ENCODE data around the gene TP53AIP1. TPM values are rescaled to one million over a fixed set of nuclear protein-coding genes. Genes with fewer than 3 reads are reported as not detected.

TP53AIP1 gene
- total RNA-seq, 1 experiment from 2014 or later, result 2.3 TPM

DNA sequence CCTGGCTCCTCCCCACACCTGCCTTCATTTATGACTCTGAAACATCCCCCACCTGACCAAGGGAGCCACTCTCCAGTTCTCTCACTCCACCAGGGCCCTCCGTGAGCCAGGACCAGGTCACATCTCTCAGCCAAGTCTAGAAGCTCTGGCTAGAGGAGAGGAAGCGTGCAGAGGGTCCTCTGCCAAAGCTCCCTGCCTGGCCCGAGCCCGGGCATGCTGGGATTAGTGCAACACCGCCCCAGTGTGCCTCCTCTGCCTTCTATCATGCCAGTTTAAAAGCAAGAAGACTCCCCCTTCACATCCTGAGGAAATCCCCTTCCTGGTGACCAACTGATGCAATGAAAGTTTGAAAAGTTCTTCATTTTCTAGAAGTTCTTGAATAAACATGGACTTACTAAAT is 23.5 kb downstream of the TP53AIP1 start:
- intact Hi-C loops (cut with micrococcal nuclease; ENCODE audit: unreplicated experiment), result no loop called here
- no peak for DNase-seq (ENCODE audit: low spot score)
- TF ChIP-seq, protein P1, sequence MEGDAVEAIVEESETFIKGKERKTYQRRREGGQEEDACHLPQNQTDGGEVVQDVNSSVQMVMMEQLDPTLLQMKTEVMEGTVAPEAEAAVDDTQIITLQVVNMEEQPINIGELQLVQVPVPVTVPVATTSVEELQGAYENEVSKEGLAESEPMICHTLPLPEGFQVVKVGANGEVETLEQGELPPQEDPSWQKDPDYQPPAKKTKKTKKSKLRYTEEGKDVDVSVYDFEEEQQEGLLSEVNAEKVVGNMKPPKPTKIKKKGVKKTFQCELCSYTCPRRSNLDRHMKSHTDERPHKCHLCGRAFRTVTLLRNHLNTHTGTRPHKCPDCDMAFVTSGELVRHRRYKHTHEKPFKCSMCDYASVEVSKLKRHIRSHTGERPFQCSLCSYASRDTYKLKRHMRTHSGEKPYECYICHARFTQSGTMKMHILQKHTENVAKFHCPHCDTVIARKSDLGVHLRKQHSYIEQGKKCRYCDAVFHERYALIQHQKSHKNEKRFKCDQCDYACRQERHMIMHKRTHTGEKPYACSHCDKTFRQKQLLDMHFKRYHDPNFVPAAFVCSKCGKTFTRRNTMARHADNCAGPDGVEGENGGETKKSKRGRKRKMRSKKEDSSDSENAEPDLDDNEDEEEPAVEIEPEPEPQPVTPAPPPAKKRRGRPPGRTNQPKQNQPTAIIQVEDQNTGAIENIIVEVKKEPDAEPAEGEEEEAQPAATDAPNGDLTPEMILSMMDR (conservative IDR thresholded peaks at IDR 0.05; ENCODE audit: low read depth, low read length), result no peak
- no peak for TF ChIP-seq EZH2 (IDR thresholded peaks at IDR 0.05; ENCODE audit: borderline replicate concordance, low read depth, low read length, poor library complexity, severe bottlenecking)
- Histone ChIP-seq H3K27ac (ENCODE audit: low read depth, low read length, poor library complexity, severe bottlenecking) (no peak overlapping the region), H3K9me3 (ENCODE audit: low read depth, low read length, poor library complexity, severe bottlenecking) (no peaks in the 10 kb centered on the region), H3K4me3 (ENCODE audit: low read depth, low read length, poor library complexity, severe bottlenecking) (no peak overlapping the region), H3K27me3 (replicated peaks; ENCODE audit: insufficient read depth, low read depth, low read length, poor library complexity) (no peaks in the 10 kb centered on the region), H3K4me1 (ENCODE audit: insufficient read depth, low read length, poor library complexity, severe bottlenecking) (no peaks in the 10 kb centered on the region), H3K36me3 (ENCODE audit: insufficient read depth, low read length, poor library complexity, severe bottlenecking) (no peaks in the 10 kb centered on the region)
- no TSS peak for BruUV-seq (replicated peaks)
- POLR2A ChIA-PET (ENCODE audit: low non-redundant PET), result no interaction called here
- CTCF ChIA-PET, result no interaction called here

DNA sequence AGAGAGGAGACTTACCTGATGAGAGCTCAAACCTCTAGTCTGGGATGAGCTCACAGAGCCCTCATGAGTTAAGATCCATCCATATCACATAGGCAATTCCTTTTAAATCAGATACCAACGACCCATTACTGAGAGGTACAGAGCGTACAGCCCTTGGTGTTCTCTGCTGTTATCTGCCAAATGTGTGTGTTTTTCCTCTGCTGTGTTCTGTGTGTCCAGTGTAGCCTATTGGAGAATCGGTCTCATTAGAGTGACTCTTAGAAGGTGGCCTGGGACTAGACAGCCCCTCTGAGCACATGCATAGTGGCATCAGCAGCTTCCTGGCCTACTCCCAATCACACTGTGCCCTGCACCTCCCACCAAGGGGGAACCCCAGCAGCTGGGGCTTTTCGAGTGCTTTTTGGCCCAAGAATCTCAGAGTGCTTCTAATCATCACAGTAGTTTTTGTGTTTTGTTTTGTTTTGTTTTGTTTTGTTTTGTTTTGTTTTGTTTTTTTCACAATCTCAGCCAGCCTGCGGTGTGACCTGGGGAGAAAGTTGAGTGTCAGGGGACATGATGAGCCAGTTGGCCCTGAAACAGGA is 25.4 kb downstream of the TP53AIP1 start:
- CTCF ChIA-PET, result interaction anchor here (0.6 kb wide), 1 partner anchor 39 kb away, joined by 3 read pairs; no protein-coding TSS in a partner anchor
- intact Hi-C loops (cut with micrococcal nuclease; ENCODE audit: unreplicated experiment), result no loop called here

DNA sequence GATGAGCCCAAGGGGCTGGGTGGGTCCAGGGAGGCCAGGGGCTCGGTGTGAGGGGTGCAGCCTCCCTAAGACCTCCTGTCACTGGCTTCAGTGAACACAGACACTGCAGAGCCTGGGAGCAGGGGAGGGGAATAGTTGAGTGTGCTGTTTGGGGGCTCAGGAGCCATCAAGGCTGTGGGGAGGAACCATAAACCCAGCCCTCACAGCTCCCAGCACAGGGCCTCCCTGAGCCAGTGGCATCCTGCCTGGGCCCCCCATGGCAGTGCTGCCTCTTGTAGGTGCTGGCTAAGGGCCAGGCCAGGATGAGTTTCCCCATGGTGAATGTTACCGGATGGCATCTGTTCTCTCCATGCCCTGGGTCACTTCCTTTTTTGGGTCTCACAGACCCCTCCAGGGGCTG is 26.0 kb downstream of the TP53AIP1 start:
- TF ChIP-seq EZH2 (IDR thresholded peaks at IDR 0.05; ENCODE audit: borderline replicate concordance, low read depth, low read length, poor library complexity, severe bottlenecking), result no peak
- TF ChIP-seq, protein P1 (conservative IDR thresholded peaks at IDR 0.05; ENCODE audit: low read depth, low read length), result no peak
- POLR2A ChIA-PET (ENCODE audit: low non-redundant PET), result no interaction called here

More for the DNA sequence above, 25.4 kb downstream of the TP53AIP1 start:
- TF ChIP-seq, protein P1 (conservative IDR thresholded peaks at IDR 0.05; ENCODE audit: low read depth, low read length), result no peak
- TF ChIP-seq EZH2 (IDR thresholded peaks at IDR 0.05; ENCODE audit: borderline replicate concordance, low read depth, low read length, poor library complexity, severe bottlenecking), result no peak
- Histone ChIP-seq H3K27me3 (replicated peaks; ENCODE audit: insufficient read depth, low read depth, low read length, poor library complexity) (no peaks in the 10 kb centered on the region), H3K4me1 (ENCODE audit: insufficient read depth, low read length, poor library complexity, severe bottlenecking) (no peaks in the 10 kb centered on the region), H3K4me3 (ENCODE audit: low read depth, low read length, poor library complexity, severe bottlenecking) (no peak overlapping the region), H3K27ac (ENCODE audit: low read depth, low read length, poor library complexity, severe bottlenecking) (no peak overlapping the region), H3K36me3 (ENCODE audit: insufficient read depth, low read length, poor library complexity, severe bottlenecking) (no peaks in the 10 kb centered on the region), H3K9me3 (ENCODE audit: low read depth, low read length, poor library complexity, severe bottlenecking) (no peaks in the 10 kb centered on the region)
- BruUV-seq (replicated peaks), result no TSS peak
- DNase-seq (ENCODE audit: low spot score), result no peak
- POLR2A ChIA-PET (ENCODE audit: low non-redundant PET), result no interaction called here

More for the DNA sequence above, 26.0 kb downstream of the TP53AIP1 start:
- intact Hi-C loops (cut with micrococcal nuclease; ENCODE audit: unreplicated experiment), result no loop called here
- Histone ChIP-seq H3K4me1 (ENCODE audit: insufficient read depth, low read length, poor library complexity, severe bottlenecking) (no peaks in the 10 kb centered on the region), H3K9me3 (ENCODE audit: low read depth, low read length, poor library complexity, severe bottlenecking) (no peaks in the 10 kb centered on the region), H3K27me3 (replicated peaks; ENCODE audit: insufficient read depth, low read depth, low read length, poor library complexity) (no peaks in the 10 kb centered on the region), H3K36me3 (ENCODE audit: insufficient read depth, low read length, poor library complexity, severe bottlenecking) (no peaks in the 10 kb centered on the region), H3K4me3 (ENCODE audit: low read depth, low read length, poor library complexity, severe bottlenecking) (no peak overlapping the region), H3K27ac (ENCODE audit: low read depth, low read length, poor library complexity, severe bottlenecking) (no peak overlapping the region)
- DNase-seq (ENCODE audit: low spot score), result no peak
- CTCF ChIA-PET, result no interaction called here
- no TSS peak for BruUV-seq (replicated peaks)

Measured in A673 (cell line).